Transverse colon (tissue), 4 donors: ENCODE measurements around the gene TUBA1B. TPM values are rescaled to one million over a fixed set of nuclear protein-coding genes. Genes with fewer than 3 reads are reported as not detected.
A peak's percentile ranks its signal among the peaks of the same experiment; 100 is the strongest.
"Not testable (repeated sequence)": the region's sequence is repeated elsewhere in the genome, so short reads cannot be mapped to it uniquely, and the experiment has no call there.

Source experiments
- DNase-seq: peaks from one replicate; pipeline ENCODE4 v3.0.0-alpha.2; 2019
- H3K27ac ChIP-seq, 4 donors: fragments of 200-600 bp; sonication (generic); 2 replicates each; pipeline ENCODE4 v1.5.1; 2016 to 2018; ENCODE audit warnings: inconsistent platforms in 4 of 4
- H3K27me3 ChIP-seq: fragments of 200-600 bp; sonication (generic); 2 replicates; pipeline ENCODE4 v1.5.1; 2017; ENCODE audit warnings: inconsistent platforms
- H3K36me3 ChIP-seq, 4 donors: fragments of 200-600 bp; sonication (generic); 2 replicates each; pipeline ENCODE4 v1.5.1; 2017 to 2019; ENCODE audit warnings: inconsistent platforms in 4 of 4
- H3K4me1 ChIP-seq, 4 donors: fragments of 200-600 bp; sonication (generic); 2 replicates each; pipeline ENCODE4 v1.5.1; 2017 to 2020; ENCODE audit warnings: inconsistent platforms in 4 of 4
- H3K4me3 ChIP-seq, 4 donors: fragments of 200-600 bp; sonication (generic); 1 replicate in 1 of 4; 2 replicates in 3 of 4; pipeline versions ENCODE4 v1.5.1 to v1.6.1; 2017 to 2019; ENCODE audit warnings: inconsistent platforms in 4 of 4
- H3K9me3 ChIP-seq, 2 donors: fragments of 200-600 bp; sonication (generic); 2 replicates each; pipeline ENCODE4 v1.5.1; 2017 to 2019; ENCODE audit warnings: inconsistent platforms in 2 of 2
- CTCF ChIP-seq, 5 experiments: fragments of 200-600 bp in 3 of 5; fragments of 450-650 bp in 2 of 5; sonication (generic) in 3 of 5; IDR thresholded peaks; 1 replicate in 2 of 5; 2 replicates in 3 of 5; pipeline ENCODE4 v1.5.1; 2016 to 2017; ENCODE audit warnings: antibody characterized with exemption in 5 of 5, inconsistent platforms in 3 of 5, mild to moderate bottlenecking in 2 of 5, moderate library complexity in 1 of 5
- EP300 ChIP-seq: sonication (generic); formaldehyde crosslinking; IDR thresholded peaks from one replicate; pipeline ENCODE4 v1.6.1; 2017; ENCODE audit warnings: antibody characterized with exemption, low read depth
- POLR2A ChIP-seq: fragments of 450-650 bp; IDR thresholded peaks from one replicate; pipeline ENCODE4 v1.6.1; 2016; ENCODE audit warnings: antibody characterized with exemption, mild to moderate bottlenecking, moderate library complexity
- POLR2AphosphoS5 ChIP-seq, 3 donors: sonication (generic); formaldehyde crosslinking; IDR thresholded peaks; one replicate each; pipeline ENCODE4 v1.6.1; 2016; ENCODE audit warnings: antibody characterized with exemption in 3 of 3
- WGBS, 2 donors: methylation state at CpG; one replicate each; pipeline ENCODE4 v1.1.5; 2018; ENCODE audit warnings: low coverage in 1 of 2; 5-methylcytosine and 5-hydroxymethylcytosine counted together
- in situ Hi-C, 4 donors: fragments of 200-750 bp; cut with MboI; loops; one replicate each; pipeline versions ENCODE4 v1.15.0 to v1.15.1; 2017; ENCODE audit warnings: low sequenced_read_pairs in 3 of 4, low pct_ligation_motif_present in 1 of 4, low pct_unique_long_range_greater_than_20kb in 1 of 4
- intact Hi-C: fragments of 100-400 bp; cut with DNase I; formaldehyde crosslinking; loops from one replicate; pipeline ENCODE4 v1.15.1; 2023; ENCODE audit warnings: low total_unique reads
- total RNA-seq, 4 donors: library from RNA; depleted of rRNA; stranded (reverse); fragments of >200 nt; gene quantifications; one replicate each; pipeline ENCODE4 v1.1.0, GENCODE V29; 2016

TUBA1B gene
- total RNA-seq, 4 donors from 2014 or later: 219 to 390 (median 319) TPM

- intact Hi-C loops: no loop called here
- Histone ChIP-seq H3K27me3 (no peaks in the 10 kb centered on the region), H3K36me3 (no peaks in the 10 kb centered on the region), H3K27ac (no peak overlapping the region), H3K4me3 (no peak overlapping the region), H3K9me3 (no peaks in the 10 kb centered on the region), H3K4me1 (peaks cover 0 to 12% (median 2%) of the 10 kb centered on the region in 4 donors)
- in situ Hi-C loops: no loop called here
- WGBS, 2 donors: 85% methylated on average over 1 of the region's 1 CpG; no CpG with 5 or more reads in 1 of the 2 donors
- no peak for DNase-seq
- TF ChIP-seq EP300 (no peak), CTCF (IDR thresholded peaks at IDR 0.05) (no peak), POLR2AphosphoS5 (IDR thresholded peaks at IDR 0.05) (no peak), POLR2A (no peak)
These were observed 6.3 kb upstream of the TUBA1B start for GRCh38 chr12:49137476-49137875.

DNA sequence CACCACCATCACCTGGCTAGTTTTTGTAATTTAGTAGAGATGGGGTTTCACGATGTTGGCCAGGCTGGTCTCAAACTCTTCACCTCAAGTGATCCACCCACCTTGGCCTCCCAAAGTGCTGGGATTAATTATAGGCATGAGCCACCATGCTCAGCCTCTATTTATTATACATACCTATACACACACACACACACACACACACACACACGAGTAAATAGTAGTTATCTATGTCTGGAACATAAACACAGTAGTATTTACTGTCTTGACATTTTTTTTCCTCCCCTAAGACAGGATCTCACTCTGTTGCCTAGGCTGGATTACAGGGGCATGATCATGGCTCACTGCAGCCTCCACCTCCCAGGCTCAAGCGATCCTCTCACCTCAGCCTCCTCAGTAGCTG lies 5.8 kb upstream of the TUBA1B start:
- in situ Hi-C loops, H3K36me3 ChIP-seq, H3K4me3 ChIP-seq, DNase-seq, H3K27me3 ChIP-seq, intact Hi-C loops, H3K27ac ChIP-seq, H3K9me3 ChIP-seq: not testable (repeated sequence)
- peaks cover 0 to 17% (median 7%) of the 10 kb centered on the region in 4 donors for H3K4me1 ChIP-seq
- 60 to 87% methylated on average over 1 to 3 of the region's 3 CpGs for WGBS, 2 donors

DNA sequence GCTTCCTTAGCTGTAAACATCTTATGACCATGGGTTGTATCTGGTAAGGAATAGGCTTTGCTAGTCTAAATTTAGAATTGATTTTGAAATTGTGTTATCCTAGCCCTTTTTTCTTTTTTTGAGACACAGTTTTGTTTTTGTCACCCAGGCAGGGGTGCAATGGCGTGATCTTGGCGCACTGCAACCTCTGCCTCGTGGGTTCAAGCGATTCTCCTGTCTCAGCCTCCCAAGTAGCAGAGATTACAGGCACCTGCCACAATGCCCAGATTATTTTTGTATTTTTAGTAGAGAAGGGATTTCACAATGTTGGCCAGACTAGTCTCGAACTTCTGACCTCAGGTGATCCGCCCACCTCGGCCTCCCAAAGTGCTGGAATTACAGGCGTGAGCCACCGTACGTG lies 2.4 kb upstream of the TUBA1B start:
- TF ChIP-seq POLR2A: no peak
- no peak for TF ChIP-seq CTCF (IDR thresholded peaks at IDR 0.05)
- TF ChIP-seq POLR2AphosphoS5 (IDR thresholded peaks at IDR 0.05): no peak
- no peak for TF ChIP-seq EP300
- 87% methylated on average over 10 of the region's 10 CpGs; no CpG with 5 or more reads in 1 of the 2 donors for WGBS, 2 donors
- in situ Hi-C loops (no loop called here), intact Hi-C loops (loop anchor here (5.0 kb wide), 1 partner anchor 54 kb away; the partner anchor contains the start of gene TUBA1A)
- Histone ChIP-seq H3K27ac (peak overlapping the region in 2 of 4 donors; percentile 3 to 100), H3K27me3 (no peaks in the 10 kb centered on the region), H3K36me3 (peaks cover 0 to 11% (median 5%) of the 10 kb centered on the region in 4 donors), H3K4me3 (no peak overlapping the region), H3K4me1 (peaks cover 11 to 33% (median 19%) of the 10 kb centered on the region in 4 donors), H3K9me3 (no peaks in the 10 kb centered on the region)
- no peak for DNase-seq

GRCh38 chr12:49133014-49133413 lies 1.8 kb upstream of the TUBA1B start:
- Histone ChIP-seq H3K4me1 (peaks cover 11 to 33% (median 19%) of the 10 kb centered on the region in 4 donors), H3K27ac (peak overlapping the region in 3 of 4 donors; percentile 3 to 100 (median 98)), H3K36me3 (peaks cover 0 to 12% (median 5%) of the 10 kb centered on the region in 4 donors), H3K27me3 (no peaks in the 10 kb centered on the region), H3K9me3 (no peaks in the 10 kb centered on the region), H3K4me3 (no peak overlapping the region)
- TF ChIP-seq EP300 (no peak), POLR2AphosphoS5 (IDR thresholded peaks at IDR 0.05) (no peak), CTCF (IDR thresholded peaks at IDR 0.05) (no peak), POLR2A (no peak)
- DNase-seq: no peak
- intact Hi-C loops (loop anchor here (5.0 kb wide), 1 partner anchor 54 kb away; the partner anchor contains the start of gene TUBA1A), in situ Hi-C loops (no loop called here)
- 69 to 72% methylated on average over 4 to 5 of the region's 5 CpGs for WGBS, 2 donors
